H54 (cell line): ENCODE data around the gene TBC1D5.
"Not testable (repeated sequence)": the region's sequence is repeated elsewhere in the genome, so short reads cannot be mapped to it uniquely, and the experiment has no call there.

Experiments used
- DNase-seq: peaks from one replicate; pipeline ENCODE4 v3.0.0; 2011; ENCODE audit warnings: low spot score, mixed read lengths; ENCODE audit not compliant: insufficient read length
- FAIRE-seq: peaks from 3 replicates; lab custom pipeline; 2011; peaks lifted over from hg19 to GRCh38; lab: Jason Lieb, UNC
- POLR2A ChIP-seq: IDR thresholded peaks from 2 replicates; pipeline ENCODE4 v1.6.1; 2011; ENCODE audit warnings: low read depth, mild to moderate bottlenecking, low read length

Gene TBC1D5, protein sequence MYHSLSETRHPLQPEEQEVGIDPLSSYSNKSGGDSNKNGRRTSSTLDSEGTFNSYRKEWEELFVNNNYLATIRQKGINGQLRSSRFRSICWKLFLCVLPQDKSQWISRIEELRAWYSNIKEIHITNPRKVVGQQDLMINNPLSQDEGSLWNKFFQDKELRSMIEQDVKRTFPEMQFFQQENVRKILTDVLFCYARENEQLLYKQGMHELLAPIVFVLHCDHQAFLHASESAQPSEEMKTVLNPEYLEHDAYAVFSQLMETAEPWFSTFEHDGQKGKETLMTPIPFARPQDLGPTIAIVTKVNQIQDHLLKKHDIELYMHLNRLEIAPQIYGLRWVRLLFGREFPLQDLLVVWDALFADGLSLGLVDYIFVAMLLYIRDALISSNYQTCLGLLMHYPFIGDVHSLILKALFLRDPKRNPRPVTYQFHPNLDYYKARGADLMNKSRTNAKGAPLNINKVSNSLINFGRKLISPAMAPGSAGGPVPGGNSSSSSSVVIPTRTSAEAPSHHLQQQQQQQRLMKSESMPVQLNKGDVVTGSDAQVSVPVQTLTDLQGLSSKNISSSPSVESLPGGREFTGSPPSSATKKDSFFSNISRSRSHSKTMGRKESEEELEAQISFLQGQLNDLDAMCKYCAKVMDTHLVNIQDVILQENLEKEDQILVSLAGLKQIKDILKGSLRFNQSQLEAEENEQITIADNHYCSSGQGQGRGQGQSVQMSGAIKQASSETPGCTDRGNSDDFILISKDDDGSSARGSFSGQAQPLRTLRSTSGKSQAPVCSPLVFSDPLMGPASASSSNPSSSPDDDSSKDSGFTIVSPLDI

GRCh38 chr3:17742102-17742879 lies at the start of gene TBC1D5:
TBC1D5 (minus strand) TSS chr3:17742631; CDS start chr3:17508570, 234,061 bp downstream.
- FAIRE-seq (peak; percentile 57), DNase-seq (peak; percentile 87)
- TF ChIP-seq POLR2A = peak; percentile 70

DNA sequence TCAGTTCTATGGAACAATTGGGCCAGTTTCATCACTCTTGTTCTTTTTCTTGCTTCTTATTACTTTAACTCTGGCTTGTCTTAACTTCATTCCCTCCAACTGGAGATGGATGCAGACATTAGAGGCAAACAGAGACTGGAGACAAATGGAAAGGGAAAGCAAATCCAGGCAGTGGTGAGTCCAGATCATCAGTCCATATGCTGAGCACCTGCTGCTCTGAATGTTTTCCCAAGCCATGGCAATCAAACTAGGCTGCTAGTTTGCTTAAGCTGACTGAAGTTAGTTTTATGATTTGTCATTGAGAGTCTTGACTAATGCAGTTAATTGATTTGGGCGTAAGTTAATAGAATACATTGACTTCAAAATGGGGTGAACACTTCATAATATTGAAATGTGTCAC lies 41.0 kb upstream of the TBC1D5 start:
- TF ChIP-seq POLR2A = no peak
- no peak for FAIRE-seq
- DNase-seq = no peak

- no peak for TF ChIP-seq POLR2A
- DNase-seq (no peak), FAIRE-seq (no peak)
These were observed 40.3 kb upstream of the TBC1D5 start for GRCh38 chr3:17782751-17783150.

DNA sequence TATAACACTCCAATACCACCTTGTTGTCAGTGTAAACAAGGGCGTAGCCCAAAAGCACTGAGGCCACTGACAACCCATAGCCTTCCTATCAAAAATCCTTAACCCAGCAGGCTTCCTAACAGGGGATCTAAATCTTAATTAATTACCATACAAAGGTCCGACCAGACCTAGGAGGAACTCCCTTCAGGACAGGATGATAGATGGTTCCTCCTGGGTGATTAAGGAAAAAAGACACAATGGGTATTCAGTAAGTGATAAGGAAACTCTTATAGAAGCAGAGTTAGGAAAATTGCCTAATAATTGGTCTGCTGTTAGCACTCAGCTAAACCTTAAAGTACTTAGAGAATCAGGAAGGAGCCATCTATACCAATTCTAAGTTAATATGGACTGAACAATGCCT lies 37.9 kb upstream of the TBC1D5 start:
- DNase-seq, FAIRE-seq: not testable (repeated sequence)

DNA sequence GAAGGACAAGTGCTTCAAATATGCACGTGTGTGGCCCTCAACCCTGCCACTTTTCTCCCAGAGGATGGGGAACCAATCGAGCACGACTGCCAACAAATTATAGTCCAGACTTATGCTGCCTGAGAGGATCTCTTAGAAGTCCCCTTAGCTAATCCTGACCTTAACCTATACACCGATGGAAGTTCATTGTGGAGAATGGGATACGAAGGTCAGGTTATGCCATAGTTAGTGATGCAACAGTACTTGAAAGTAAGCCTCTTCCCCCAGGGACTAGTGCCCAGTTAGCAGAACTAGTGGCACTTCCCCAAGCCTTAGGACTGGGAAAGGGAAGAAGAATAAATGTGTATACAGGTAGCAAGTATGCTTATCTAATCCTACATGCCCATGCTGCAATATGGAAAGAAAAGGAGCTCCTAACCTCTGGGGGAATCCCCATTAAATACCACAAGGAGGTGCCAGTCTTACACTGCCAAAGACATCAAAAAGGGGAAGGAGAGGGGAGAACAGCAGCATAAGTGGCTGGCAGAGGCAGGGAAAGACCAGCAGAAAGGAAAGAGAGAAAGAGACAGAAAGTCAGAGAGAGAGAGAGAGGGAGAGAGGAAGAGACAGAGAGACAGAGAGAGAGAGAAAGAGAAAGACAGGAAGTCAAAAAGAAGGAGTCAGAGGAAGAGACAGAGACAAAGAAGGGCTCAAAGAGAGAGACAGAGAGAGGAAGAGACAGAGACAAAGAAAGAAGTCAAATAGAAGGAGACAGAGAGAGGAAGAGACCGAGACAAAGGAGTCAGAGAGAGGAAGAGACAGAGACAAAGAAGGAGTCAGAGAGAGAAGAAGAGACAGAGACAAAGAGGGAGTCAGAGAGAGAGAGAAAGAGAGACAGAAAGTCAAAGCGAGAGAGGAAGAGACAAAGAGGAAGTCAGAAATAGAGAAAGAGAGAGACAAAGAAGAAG lies 37.1 kb upstream of the TBC1D5 start:
- FAIRE-seq, DNase-seq: not testable (repeated sequence)

DNA sequence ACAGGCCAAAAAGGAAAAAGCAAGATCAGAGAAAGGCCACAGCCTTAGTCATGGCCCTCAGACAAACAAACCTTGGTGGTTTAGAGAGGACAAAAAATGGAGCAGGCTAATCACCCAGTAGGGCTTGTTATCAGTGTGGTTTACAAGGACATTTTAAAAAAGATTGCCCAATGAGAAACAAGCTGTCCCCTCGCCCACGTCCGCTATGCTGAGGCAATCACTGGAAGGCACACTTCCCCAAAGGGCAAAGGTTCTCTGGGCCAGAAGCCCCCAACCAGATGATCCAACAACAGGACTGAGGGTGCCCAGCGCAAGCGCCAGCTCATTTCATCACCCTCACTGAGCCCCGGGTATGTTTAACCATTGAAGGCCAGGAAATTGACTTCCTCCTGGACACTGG lies 34.9 kb upstream of the TBC1D5 start:
- not testable (repeated sequence) for DNase-seq, FAIRE-seq

GRCh38 chr3:17775073-17775472 lies 32.6 kb upstream of the TBC1D5 start:
- FAIRE-seq = no peak
- TF ChIP-seq POLR2A = no peak

GRCh38 chr3:17774180-17774910 lies 31.9 kb upstream of the TBC1D5 start:
- DNase-seq, FAIRE-seq: not testable (repeated sequence)

More at GRCh38 chr3:17775073-17775472, 32.6 kb upstream of the TBC1D5 start:
- DNase-seq = no peak

GRCh38 chr3:17772556-17772955 lies 30.1 kb upstream of the TBC1D5 start:
- no peak for TF ChIP-seq POLR2A
- FAIRE-seq (no peak), DNase-seq (no peak)

GRCh38 chr3:17771177-17772017 lies 29.0 kb upstream of the TBC1D5 start:
- DNase-seq = no peak
- no peak for TF ChIP-seq POLR2A
- no peak for FAIRE-seq

GRCh38 chr3:17770682-17771081 lies 28.3 kb upstream of the TBC1D5 start:
- FAIRE-seq = no peak
- TF ChIP-seq POLR2A = no peak

More at GRCh38 chr3:17770682-17771081, 28.3 kb upstream of the TBC1D5 start:
- no peak for DNase-seq
